Osteocyte (in vitro differentiated cells): Measurements from ENCODE around the gene TMEM63A. TPM values are rescaled to one million over a fixed set of nuclear protein-coding genes. Genes with fewer than 3 reads are reported as not detected.
"Not testable (repeated sequence)": the region's sequence is repeated elsewhere in the genome, so short reads cannot be mapped to it uniquely, and the experiment has no call there.

Experiments used
- DNase-seq: peaks from one replicate; pipeline ENCODE4 v3.0.0; 2021; ENCODE audit warnings: mixed read lengths; ENCODE audit not compliant: unreplicated experiment; ENCODE audit errors: extremely low spot score
- H3K27ac Mint-ChIP-seq: one replicate; pipeline ENCODE4 v1.8.0; 2021; ENCODE audit warnings: mild to moderate bottlenecking, mixed read lengths; ENCODE audit not compliant: unreplicated experiment
- H3K27me3 Mint-ChIP-seq: one replicate; pipeline ENCODE4 v1.8.0; 2021; ENCODE audit warnings: mixed read lengths; ENCODE audit not compliant: unreplicated experiment
- H3K36me3 Mint-ChIP-seq: one replicate; pipeline ENCODE4 v1.8.0; 2021; ENCODE audit warnings: mixed read lengths; ENCODE audit not compliant: unreplicated experiment
- H3K4me1 Mint-ChIP-seq: one replicate; pipeline ENCODE4 v1.8.0; 2021; ENCODE audit warnings: mixed read lengths; ENCODE audit not compliant: unreplicated experiment
- H3K4me3 Mint-ChIP-seq: one replicate; pipeline ENCODE4 v1.8.0; 2021; ENCODE audit warnings: mild to moderate bottlenecking, moderate library complexity, mixed read lengths; ENCODE audit not compliant: unreplicated experiment
- H3K9me3 Mint-ChIP-seq: one replicate; pipeline ENCODE4 v1.8.0; 2021; ENCODE audit warnings: mixed read lengths; ENCODE audit not compliant: unreplicated experiment
- CTCF ChIP-seq: fragments of 200-600 bp; sonication (generic); IDR thresholded peaks from 2 replicates; pipeline ENCODE4 v1.5.0; 2021; ENCODE audit warnings: antibody characterized with exemption, mild to moderate bottlenecking, moderate library complexity
- microRNA-seq: library from miRNA; unstranded; fragments of <30 nt; microRNA quantifications from one replicate; pipeline ENCODE4 v1.1.0, GENCODE V29; 2020; ENCODE audit not compliant: unreplicated experiment
- total RNA-seq: library from RNA; stranded (reverse); gene quantifications from 2 replicates; pipeline ENCODE4 v1.2.1, GENCODE V29; 2021

TMEM63A gene
- total RNA-seq, 1 donor from 2014 or later: 54.8 TPM

GRCh38 chr1:225806249-225806648 is 75.9 kb downstream of the TMEM63A start:
- peaks cover 16% of the 10 kb centered on the region for H3K4me1 Mint-ChIP-seq
- H3K36me3 Mint-ChIP-seq: no peaks in the 10 kb centered on the region
- H3K27me3 Mint-ChIP-seq: no peaks in the 10 kb centered on the region
- H3K27ac Mint-ChIP-seq: no peak overlapping the region
- no peak overlapping the region for H3K4me3 Mint-ChIP-seq
- no peaks in the 10 kb centered on the region for H3K9me3 Mint-ChIP-seq
- no peak for DNase-seq
- TF ChIP-seq CTCF: no peak

- H3K4me1 Mint-ChIP-seq, H3K4me3 Mint-ChIP-seq, H3K27ac Mint-ChIP-seq, H3K9me3 Mint-ChIP-seq, DNase-seq, H3K27me3 Mint-ChIP-seq, H3K36me3 Mint-ChIP-seq: not testable (repeated sequence)
Measured at GRCh38 chr1:225801146-225801545, 81.0 kb downstream of the TMEM63A start.

DNA sequence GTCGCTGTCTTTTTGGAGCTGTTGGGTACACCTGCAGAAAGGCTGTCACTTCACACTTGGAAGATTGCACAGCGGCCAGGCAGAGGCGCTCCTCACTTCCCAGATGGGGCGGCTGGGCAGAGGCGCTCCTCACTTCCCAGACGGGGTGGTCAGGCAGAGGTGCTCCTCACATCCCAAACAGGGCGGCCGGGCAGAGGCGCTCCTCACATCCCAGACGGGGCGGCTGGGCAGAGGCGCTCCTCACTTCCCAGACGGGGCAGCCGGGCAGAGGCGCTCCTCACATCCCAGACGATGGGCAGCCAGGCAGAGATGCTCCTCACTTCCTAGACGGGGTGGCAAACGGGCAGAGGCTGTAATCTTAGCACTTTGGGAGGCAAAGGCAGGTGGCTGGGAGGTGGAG is 86.1 kb downstream of the TMEM63A start:
- not testable (repeated sequence) for H3K4me3 Mint-ChIP-seq, H3K27me3 Mint-ChIP-seq, H3K27ac Mint-ChIP-seq, DNase-seq, H3K9me3 Mint-ChIP-seq, H3K4me1 Mint-ChIP-seq
- peaks cover 35% of the 10 kb centered on the region for H3K36me3 Mint-ChIP-seq

Small RNA genes lying within 50 kb of the gene (microRNA-seq; reads per million reads assigned to microRNA genes)
- not detected for gene MIR6741

Other genes with a start within 250 kb of the TMEM63A start
- 232 and 233 TPM in 2 replicates for gene ENAH, start 229.3 kb downstream of the TMEM63A start, total RNA-seq
- gene SRP9, start 104.6 kb downstream of the TMEM63A start, total RNA-seq: 213 and 221 TPM in 2 replicates
- gene EPHX1, start 72.3 kb downstream of the TMEM63A start, total RNA-seq: 30.3 and 32.3 TPM in 2 replicates
- 0.24 and 0.40 TPM in 2 replicates for gene LEFTY1, start 6.8 kb upstream of the TMEM63A start, total RNA-seq
- 59.3 and 60.3 TPM in 2 replicates for gene PYCR2, start 41.9 kb upstream of the TMEM63A start, total RNA-seq
- gene LEFTY2, start 58.8 kb upstream of the TMEM63A start, total RNA-seq: 0.43 TPM in 1 of 2 replicates, not detected in the other
- 20.0 and 20.7 TPM in 2 replicates for gene SDE2, start 117.0 kb upstream of the TMEM63A start, total RNA-seq
- 505 and 524 TPM in 2 replicates for gene H3-3A, start 180.3 kb upstream of the TMEM63A start, total RNA-seq